ENCODE results near the gene VOPP1. TPM values are rescaled to one million over a fixed set of nuclear protein-coding genes. Genes with fewer than 3 reads are reported as not detected.
A peak's percentile ranks its signal among the peaks of the same experiment; 100 is the strongest.

Gene VOPP1
- total and polyA plus RNA-seq, 11 donors = 9.9 to 58.0 (median 22.9) TPM

DNA sequence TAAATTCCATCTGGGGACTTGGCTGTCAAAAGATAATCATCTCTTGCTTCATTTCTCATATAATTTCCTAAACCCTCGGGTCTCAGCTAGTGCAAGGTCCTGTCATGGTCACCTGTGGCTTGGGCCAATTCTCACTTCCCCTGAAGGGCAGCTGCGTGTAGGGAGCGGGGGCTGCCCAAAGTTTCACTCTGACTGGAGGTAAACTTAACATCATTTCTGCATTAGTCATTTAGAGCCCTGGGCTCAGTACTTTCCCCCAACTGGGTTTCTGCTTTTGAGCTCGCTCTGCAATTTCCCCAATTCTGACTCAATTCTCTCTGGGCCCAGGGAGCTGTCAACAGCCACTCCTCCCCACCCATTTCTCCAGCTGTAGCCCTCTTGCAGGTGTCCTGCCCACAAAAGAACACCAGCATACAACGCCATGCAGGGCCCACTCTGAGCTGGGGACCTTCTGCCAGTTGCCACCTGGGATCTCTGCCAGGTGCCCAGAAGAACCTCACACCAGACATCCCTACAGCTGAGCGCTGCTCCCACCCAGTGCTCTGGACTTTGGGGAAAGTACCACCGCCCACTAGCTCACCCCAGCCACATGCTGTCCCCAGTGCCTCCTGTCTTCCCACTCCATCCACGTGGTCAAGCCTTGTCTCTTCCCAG is 37.9 kb downstream of the VOPP1 start:
- Histone ChIP-seq H3K4me3 (peak overlapping the region in 1 of 12 donors; percentile 7), H3K36me3 (no peaks in the 10 kb centered on the region), H3K27ac (peak overlapping the region in 3 of 12 donors; percentile 11 to 88 (median 28)), H3K9me3 (no peaks in the 10 kb centered on the region), H3K27me3 (no peaks in the 10 kb centered on the region), H3K4me1 (peaks cover 0 to 85% (median 38%) of the 10 kb centered on the region in 12 donors)
- WGBS, 4 donors = 69 to 80% (median 70%) methylated on average over 8 of the region's 8 CpGs
- intact Hi-C loops (cut with DNase I) = no loop called here
- peak; percentile 66 to 77 (median 74) for ATAC-seq
- no peak for TF ChIP-seq POLR2A (IDR thresholded peaks at IDR 0.05)
- TF ChIP-seq, protein P1, sequence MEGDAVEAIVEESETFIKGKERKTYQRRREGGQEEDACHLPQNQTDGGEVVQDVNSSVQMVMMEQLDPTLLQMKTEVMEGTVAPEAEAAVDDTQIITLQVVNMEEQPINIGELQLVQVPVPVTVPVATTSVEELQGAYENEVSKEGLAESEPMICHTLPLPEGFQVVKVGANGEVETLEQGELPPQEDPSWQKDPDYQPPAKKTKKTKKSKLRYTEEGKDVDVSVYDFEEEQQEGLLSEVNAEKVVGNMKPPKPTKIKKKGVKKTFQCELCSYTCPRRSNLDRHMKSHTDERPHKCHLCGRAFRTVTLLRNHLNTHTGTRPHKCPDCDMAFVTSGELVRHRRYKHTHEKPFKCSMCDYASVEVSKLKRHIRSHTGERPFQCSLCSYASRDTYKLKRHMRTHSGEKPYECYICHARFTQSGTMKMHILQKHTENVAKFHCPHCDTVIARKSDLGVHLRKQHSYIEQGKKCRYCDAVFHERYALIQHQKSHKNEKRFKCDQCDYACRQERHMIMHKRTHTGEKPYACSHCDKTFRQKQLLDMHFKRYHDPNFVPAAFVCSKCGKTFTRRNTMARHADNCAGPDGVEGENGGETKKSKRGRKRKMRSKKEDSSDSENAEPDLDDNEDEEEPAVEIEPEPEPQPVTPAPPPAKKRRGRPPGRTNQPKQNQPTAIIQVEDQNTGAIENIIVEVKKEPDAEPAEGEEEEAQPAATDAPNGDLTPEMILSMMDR (IDR thresholded peaks at IDR 0.05) = no peak
- DNase-seq = peak in 3 of 5 donors; percentile 37 to 67 (median 65)

- Histone ChIP-seq H3K27ac (peak overlapping the region in 3 of 12 donors; percentile 11 to 88 (median 28)), H3K9me3 (no peaks in the 10 kb centered on the region), H3K36me3 (no peaks in the 10 kb centered on the region), H3K27me3 (no peaks in the 10 kb centered on the region), H3K4me3 (peak overlapping the region in 1 of 12 donors; percentile 7), H3K4me1 (peaks cover 0 to 80% (median 38%) of the 10 kb centered on the region in 12 donors)
- ATAC-seq (no peak), DNase-seq (no peak)
- 84 to 92% (median 89%) methylated on average over 2 of the region's 2 CpGs for WGBS, 4 donors
- TF ChIP-seq, protein P1 (IDR thresholded peaks at IDR 0.05) = no peak
- no peak for TF ChIP-seq POLR2A (IDR thresholded peaks at IDR 0.05)
- intact Hi-C loops (cut with DNase I) = no loop called here
These were observed 38.6 kb downstream of the VOPP1 start for GRCh38 chr7:55533729-55534080.

DNA sequence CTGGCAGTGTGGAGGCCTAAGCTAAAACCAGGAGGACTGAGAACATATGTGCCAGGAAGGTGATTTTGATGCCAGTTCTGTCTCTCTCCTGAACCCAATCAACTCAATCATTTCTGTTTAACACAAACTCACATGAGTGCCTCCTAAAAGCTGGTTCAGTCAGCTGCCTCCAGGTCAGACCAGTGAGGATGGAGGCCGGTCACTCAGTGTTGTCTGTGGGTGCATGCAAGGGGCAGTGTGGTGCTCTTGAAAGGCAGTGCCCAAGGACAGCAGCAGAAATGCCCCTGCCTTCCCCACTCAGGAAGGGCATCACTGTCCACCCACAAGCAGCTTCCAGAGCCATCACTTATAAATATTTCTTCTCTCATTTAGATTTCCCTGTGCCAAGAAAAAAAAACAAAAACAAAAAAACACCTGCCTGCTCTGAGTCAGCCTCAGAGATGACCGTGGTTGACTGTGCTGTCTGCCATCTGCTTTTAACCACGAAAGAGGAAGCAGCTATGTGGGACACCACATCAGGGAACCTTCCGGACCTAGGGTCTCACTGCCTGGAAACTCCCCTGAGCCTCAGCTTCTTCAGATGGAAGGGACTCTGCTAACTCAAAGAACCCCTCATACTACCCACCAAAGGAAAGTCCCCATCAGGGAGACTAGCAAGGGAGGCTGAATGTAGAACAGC is 39.1 kb downstream of the VOPP1 start:
- no peak for DNase-seq
- Histone ChIP-seq H3K4me3 (peak overlapping the region in 1 of 12 donors; percentile 7), H3K27me3 (no peaks in the 10 kb centered on the region), H3K4me1 (peaks cover 0 to 76% (median 38%) of the 10 kb centered on the region in 12 donors), H3K9me3 (no peaks in the 10 kb centered on the region), H3K36me3 (no peaks in the 10 kb centered on the region), H3K27ac (peak overlapping the region in 3 of 12 donors; percentile 11 to 88 (median 28))
- WGBS, 4 donors = 63 to 82% (median 69%) methylated on average over 4 of the region's 4 CpGs
- intact Hi-C loops (cut with DNase I) = no loop called here
- TF ChIP-seq, protein P1 (IDR thresholded peaks at IDR 0.05) = no peak
- TF ChIP-seq POLR2A (IDR thresholded peaks at IDR 0.05) = no peak
- peak in 3 of 4 donors; percentile 55 to 56 (median 55) for ATAC-seq

DNA sequence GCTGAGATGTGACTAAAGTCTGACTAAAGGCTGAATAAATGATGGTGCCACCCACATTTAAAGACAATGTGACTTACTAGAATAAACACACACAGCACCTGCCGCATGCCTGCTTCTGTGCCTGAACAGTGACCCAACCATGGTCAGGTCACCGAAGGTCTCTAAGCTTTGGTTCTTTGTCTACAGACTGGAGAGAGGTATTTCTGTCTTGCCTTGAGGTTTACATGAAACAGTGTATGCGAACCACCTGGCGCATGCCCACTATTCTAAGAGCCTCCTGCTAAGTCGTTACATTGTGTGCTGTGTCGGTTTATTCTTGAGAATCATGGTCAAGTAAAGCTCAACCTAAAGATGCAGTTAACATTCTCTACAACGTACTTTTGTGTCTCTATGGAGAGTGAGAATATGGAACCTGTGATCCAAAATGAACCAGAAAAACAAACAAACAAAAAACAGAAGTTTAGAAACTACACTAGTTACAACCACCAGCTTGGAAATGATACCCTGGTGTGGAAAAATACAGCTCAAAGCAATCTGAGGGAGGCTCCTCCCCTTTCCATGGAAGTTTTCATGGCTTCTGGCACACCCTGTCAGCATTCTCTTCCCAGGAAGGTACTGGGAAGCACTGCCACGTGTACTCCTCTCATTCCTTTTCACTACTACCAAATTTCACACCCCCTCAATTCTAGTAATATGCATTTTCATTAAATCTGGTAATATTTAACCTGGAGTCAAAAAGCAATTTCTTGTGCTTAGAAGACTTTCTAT is 40.0 kb downstream of the VOPP1 start:
- no peak overlapping the region for H3K4me3 ChIP-seq
- ATAC-seq (no peak), DNase-seq (no peak)
- intact Hi-C loops (cut with DNase I) = no loop called here
- H3K27ac ChIP-seq = peak overlapping the region in 1 of 12 donors; percentile 88
- TF ChIP-seq, protein P1 (IDR thresholded peaks at IDR 0.05) = no peak
- no peak for TF ChIP-seq POLR2A (IDR thresholded peaks at IDR 0.05)
- WGBS, 4 donors = 84 to 88% (median 87%) methylated on average over 8 of the region's 8 CpGs
- H3K4me1 ChIP-seq = peaks cover 0 to 70% (median 38%) of the 10 kb centered on the region in 12 donors
- H3K27me3 ChIP-seq = no peaks in the 10 kb centered on the region
- no peaks in the 10 kb centered on the region for H3K36me3 ChIP-seq
- H3K9me3 ChIP-seq = no peaks in the 10 kb centered on the region
